ENCODE measurements around the gene HDDC2.

Gene HDDC2

GRCh38 chr6:125268765-125269164 lies 33.0 kb downstream of the HDDC2 start:
- DNase-seq, result no peak

- DNase-seq, result no peak
Measured at GRCh38 chr6:125267806-125268523, 33.8 kb downstream of the HDDC2 start.

GRCh38 chr6:125264476-125264875 lies 37.3 kb downstream of the HDDC2 start:
- DNase-seq, result no peak

GRCh38 chr6:125262016-125263013 lies 39.5 kb downstream of the HDDC2 start:
- DNase-seq, result no peak

GRCh38 chr6:125259354-125259736 lies 42.4 kb downstream of the HDDC2 start:
- DNase-seq, result no peak

GRCh38 chr6:125258651-125259353 lies 43.0 kb downstream of the HDDC2 start:
- no peak for DNase-seq

GRCh38 chr6:125257351-125257750 lies 44.4 kb downstream of the HDDC2 start:
- no peak for DNase-seq

- no peak for DNase-seq
Measured at GRCh38 chr6:125255201-125255600, 46.6 kb downstream of the HDDC2 start.

GRCh38 chr6:125254321-125254720 lies 47.4 kb downstream of the HDDC2 start:
- DNase-seq, result no peak

- no peak for DNase-seq
Measured at GRCh38 chr6:125253881-125254280, 47.9 kb downstream of the HDDC2 start.

GRCh38 chr6:125252891-125253290 lies 48.9 kb downstream of the HDDC2 start:
- no peak for DNase-seq

GRCh38 chr6:125251516-125252220 lies 50.1 kb downstream of the HDDC2 start:
- no peak for DNase-seq

GRCh38 chr6:125250511-125250910 lies 51.3 kb downstream of the HDDC2 start:
- DNase-seq, result no peak

GRCh38 chr6:125248136-125248535 lies 53.6 kb downstream of the HDDC2 start:
- no peak for DNase-seq

GRCh38 chr6:125246566-125246965 lies 55.2 kb downstream of the HDDC2 start:
- DNase-seq, result no peak

- no peak for DNase-seq
Measured at GRCh38 chr6:125245523-125246264, 56.1 kb downstream of the HDDC2 start.

- DNase-seq, result no peak
Measured at GRCh38 chr6:125245109-125245508, 56.7 kb downstream of the HDDC2 start.

GRCh38 chr6:125237764-125238163 lies 64.0 kb downstream of the HDDC2 start:
- no peak for DNase-seq

- no peak for DNase-seq
Measured at GRCh38 chr6:125236536-125237327, 65.0 kb downstream of the HDDC2 start.

GRCh38 chr6:125233202-125233601 lies 68.6 kb downstream of the HDDC2 start:
- DNase-seq, result no peak

- no peak for DNase-seq
Measured at GRCh38 chr6:125232466-125232865, 69.3 kb downstream of the HDDC2 start.

All from hematopoietic multipotent progenitor cell treated with erythropoietin and hydrocortisone succinate and interleukin-3 and kit ligand, for 8 days (in vitro differentiated cells).